ENCODE measurements around the gene NRXN2.

The NRXN2 gene

GRCh38 chr11:64723117-64723906 lies at the start of gene NRXN2:
Gene NRXN2, minus strand, starts transcription at chr11:64723197. Its CDS starts 9,498 bp downstream, at chr11:64713699.
- DNase-seq: peak; percentile 74

GRCh38 chr11:64772303-64773018 lies 49.5 kb upstream of the NRXN2 start:
- DNase-seq: no peak

GRCh38 chr11:64771861-64772260 lies 48.9 kb upstream of the NRXN2 start:
- no peak for DNase-seq

- DNase-seq: no peak
Observed at GRCh38 chr11:64770120-64770519, 47.1 kb upstream of the NRXN2 start.

- no peak for DNase-seq
Observed at GRCh38 chr11:64769283-64769682, 46.3 kb upstream of the NRXN2 start.

- no peak for DNase-seq
Observed at GRCh38 chr11:64768300-64768694, 45.3 kb upstream of the NRXN2 start.

DNA sequence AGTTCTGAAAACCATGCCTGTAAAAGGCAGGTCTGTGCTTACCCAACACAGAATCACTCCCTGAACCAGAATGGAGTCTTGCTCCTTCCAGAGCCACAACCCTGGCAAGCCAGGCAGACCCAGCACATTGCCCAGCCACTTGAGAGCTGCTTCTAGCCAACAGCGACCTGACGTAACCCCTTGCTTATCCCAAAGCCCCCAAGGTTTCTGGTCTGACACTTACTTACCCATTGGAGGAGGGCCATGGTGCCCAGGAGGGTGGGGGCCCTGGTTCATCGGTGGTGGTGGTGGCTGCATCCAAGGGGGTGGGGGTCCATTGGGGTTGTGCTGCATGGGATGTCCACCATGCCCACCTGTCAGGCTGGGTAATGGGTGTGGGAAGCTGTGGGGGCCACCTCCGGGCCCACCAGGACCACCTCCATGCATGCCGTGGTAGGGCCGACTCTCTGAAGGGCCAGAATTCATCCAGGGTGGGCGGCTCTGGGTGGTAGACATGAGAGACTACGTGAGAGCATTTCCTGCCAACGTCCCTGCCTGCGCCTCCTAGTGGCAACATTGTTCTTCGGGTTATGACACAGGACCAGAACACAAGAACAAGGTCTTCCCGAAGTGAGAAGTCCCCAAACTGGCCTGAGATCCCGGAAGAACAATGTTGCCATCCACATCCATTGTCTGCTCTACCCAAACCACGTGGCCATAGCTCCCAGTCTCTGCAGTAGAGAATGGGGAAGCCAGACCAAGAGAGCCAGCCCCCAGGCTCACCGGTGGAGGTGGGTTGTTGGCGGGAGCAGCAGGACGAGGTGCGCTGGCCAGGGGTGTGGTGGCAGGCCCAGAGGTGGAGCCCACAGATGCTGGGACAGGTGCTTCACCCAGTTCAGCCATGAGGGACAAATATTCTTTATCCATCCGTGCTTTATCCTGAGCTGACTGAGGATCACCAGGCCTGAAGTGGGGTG lies 44.6 kb upstream of the NRXN2 start:
- peak; percentile 64 for DNase-seq

- DNase-seq: no peak
Observed at GRCh38 chr11:64766881-64767280, 43.9 kb upstream of the NRXN2 start.

- DNase-seq: no peak
Observed at GRCh38 chr11:64765851-64766665, 43.1 kb upstream of the NRXN2 start.

DNA sequence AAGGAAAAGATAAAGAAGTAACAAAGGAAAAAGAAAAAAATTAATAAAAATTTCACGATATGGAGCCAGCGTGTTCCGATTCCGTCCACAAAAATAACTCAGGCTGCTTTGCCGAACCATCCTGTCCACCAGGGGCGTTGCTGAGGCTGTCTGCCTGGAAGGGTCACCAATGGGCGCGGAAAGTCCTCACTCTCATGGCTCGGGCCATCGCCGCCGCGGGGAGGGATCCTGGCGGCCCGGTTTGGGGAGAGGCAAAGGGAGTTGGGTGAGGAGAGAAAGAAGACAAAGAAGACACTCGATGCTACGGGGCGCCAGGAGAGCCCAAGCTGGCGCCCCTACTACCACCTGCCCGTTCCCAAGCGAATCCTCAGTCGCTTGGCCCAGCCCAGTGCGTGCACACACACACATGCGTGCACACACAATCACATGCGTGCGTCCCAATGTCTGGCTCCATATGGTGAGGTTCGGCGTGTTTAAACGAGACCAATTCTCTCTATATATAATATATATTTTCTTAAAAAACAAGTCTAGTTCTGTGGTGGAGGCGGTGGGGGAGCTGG lies 42.4 kb upstream of the NRXN2 start:
- DNase-seq: no peak

DNA sequence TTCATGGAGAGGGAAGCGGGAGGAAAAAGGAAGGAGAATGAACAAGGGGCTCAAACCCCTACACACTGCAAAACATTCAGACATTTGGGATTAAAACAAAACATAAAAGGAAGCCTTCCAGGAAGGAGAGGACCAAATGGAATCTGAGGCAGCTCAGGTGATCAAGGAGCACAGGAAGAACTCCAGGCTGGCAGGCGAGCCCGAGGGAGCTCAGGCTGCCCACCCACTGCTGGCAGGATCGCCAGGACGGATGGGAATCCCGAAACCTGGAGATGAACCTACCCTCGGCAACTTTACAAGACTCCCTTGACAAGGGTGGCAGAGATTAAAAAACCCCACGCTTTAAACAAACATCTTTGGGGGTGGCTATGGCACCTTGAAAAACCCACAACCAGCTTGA lies 41.8 kb upstream of the NRXN2 start:
- no peak for DNase-seq

DNA sequence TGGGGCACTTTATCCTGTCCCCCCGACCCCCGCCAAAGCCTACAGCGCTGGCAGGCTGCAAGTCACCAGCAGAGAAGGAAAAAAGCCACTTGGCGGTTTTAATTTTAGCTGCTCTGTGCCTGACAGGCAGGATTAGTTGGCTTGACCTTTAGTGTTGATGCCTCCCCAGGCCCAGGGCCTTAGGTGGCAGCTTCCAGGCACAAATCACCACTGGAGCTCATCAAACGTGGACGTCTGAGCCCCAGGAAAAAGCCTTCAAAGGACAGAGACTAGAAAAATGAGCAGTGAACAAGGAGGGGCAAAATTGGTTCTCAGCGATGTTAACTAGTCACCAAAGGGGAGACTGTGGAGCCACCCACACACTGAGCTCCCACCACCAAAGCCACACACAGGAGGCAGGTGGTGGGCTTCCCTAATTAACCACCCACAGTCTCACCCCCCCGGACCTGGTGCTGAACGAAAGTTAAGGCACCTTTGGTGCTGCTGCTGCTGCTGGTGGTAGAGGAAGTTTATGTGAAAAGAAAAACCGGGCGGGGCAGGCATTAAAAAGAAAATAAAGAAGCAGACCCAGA lies 41.1 kb upstream of the NRXN2 start:
- peak; percentile 41 for DNase-seq

DNA sequence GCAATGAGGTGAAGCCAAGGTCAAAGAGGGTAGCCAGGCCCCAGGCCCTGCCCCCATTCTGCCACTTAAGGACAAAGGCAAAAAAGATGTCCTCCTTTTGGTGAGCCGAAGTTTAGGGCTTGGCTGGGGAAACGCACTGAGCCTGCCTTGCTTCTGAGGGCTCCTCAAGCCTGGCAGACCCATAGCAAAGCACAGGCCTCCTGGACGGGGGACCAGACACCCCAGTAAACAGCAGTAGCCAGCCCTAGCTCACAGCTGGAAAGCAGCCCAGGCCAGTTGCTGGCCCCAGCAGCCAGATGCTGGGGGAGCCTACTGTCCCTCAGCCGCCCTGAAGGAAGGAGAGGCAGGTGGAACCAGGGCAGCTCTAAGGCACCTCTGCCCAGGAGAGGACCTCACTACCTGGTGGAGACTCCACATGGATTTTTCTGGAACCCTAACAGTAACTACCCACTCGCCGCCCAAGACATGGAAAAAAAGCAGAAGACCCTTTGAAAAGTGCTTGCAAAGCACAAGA lies 40.6 kb upstream of the NRXN2 start:
- no peak for DNase-seq

DNA sequence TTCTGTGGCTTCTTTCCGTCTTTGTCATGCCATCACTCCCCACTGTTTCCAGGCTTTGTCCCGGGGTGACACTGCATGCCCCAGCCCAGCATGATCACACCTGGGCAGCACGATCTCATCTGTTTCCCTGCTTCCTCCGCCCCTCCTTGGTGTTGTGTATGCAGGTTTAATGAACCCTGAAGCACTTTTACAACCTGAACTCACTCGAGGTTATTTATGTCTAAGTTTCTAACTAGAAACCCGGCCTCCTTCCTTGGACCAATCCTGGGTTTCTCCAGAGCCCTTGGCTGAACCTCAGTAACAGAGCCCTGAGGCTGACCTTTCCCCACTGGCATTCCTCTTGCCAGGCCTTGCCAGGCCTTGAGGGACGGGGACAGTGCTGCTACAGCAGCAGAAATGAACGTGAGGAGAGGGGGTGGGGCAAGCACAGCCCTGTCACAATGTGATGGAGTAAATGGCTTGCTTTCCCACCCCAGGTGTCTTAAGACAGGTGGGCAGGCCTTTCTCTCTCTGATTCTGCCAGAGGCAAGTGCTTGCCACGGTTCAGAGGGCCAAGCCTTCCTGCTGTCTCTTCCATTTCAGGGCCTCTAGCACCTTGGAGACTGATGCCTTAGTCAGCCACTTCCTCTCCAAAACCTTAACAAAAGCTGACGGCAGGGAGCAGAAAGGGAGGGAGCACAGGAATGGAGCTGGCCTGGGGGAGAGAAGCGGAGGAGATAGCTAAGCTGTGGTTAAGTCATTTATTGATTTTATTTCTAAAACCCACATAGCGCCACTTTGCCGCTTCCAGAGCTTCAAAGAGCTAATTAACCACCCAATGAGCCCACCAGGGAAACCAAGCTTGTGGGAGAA lies 39.9 kb upstream of the NRXN2 start:
- DNase-seq: no peak

- no peak for DNase-seq
Observed at GRCh38 chr11:64762277-64762673, 39.3 kb upstream of the NRXN2 start.

DNA sequence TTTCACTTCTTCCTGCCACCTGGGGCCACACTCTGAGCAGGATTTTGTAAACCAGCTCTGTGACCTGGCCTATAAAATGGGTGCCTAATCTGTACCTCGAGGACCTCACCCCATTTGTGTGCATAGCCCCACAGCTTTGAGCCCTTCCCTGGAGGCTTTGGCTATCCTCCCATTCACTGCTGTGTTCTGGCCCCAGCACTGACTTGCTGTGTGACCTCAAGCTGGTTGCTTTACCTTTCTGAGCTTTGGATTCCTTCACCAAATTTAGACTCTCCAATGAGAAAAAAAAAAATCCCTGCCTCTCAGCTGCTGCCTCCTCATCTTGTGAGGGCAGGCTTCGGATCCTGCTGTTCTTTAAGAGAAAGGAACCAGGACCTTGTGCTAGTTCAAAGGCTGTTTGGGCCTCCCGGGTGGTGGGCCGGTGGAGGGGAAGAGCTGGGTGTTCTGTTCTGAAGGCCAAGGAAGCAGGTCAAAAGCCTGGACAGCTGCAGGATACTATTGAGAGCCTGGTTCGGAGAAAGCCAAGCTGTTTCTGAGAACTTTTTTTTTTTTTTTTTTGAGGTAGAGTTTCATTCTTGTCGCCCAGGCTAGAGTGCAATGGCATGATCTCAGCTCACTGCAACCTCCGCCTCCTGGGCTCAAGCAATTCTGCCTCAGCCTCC lies 37.9 kb upstream of the NRXN2 start:
- DNase-seq: no peak

GRCh38 chr11:64759722-64760719 lies 37.0 kb upstream of the NRXN2 start, which contains the start of gene PYGM:
Gene PYGM, minus strand, starts transcription at chr11:64759974. Its CDS starts 76 bp downstream, at chr11:64759898.
- no peak for DNase-seq

GRCh38 chr11:64759131-64759721 lies 36.2 kb upstream of the NRXN2 start:
- DNase-seq: no peak
